ENCODE measurements around the gene AKT1.
"Not testable (repeated sequence)": the region's sequence is repeated elsewhere in the genome, so short reads cannot be mapped to it uniquely, and the experiment has no call there.

The AKT1 gene

GRCh38 chr14:104794993-104795780, at the start of gene AKT1:
TSS of gene AKT1 (minus strand) at chr14:104795748. CDS start at chr14:104792643, 3,105 bp downstream.
- no peak for TF ChIP-seq GATA1 (IDR thresholded peaks at IDR 0.05; ENCODE audit: low read depth, low read length)
- TF ChIP-seq POLR2A (IDR thresholded peaks at IDR 0.05; ENCODE audit: low read length): no peak
- peak; percentile 61 to 73 for DNase-seq

DNA sequence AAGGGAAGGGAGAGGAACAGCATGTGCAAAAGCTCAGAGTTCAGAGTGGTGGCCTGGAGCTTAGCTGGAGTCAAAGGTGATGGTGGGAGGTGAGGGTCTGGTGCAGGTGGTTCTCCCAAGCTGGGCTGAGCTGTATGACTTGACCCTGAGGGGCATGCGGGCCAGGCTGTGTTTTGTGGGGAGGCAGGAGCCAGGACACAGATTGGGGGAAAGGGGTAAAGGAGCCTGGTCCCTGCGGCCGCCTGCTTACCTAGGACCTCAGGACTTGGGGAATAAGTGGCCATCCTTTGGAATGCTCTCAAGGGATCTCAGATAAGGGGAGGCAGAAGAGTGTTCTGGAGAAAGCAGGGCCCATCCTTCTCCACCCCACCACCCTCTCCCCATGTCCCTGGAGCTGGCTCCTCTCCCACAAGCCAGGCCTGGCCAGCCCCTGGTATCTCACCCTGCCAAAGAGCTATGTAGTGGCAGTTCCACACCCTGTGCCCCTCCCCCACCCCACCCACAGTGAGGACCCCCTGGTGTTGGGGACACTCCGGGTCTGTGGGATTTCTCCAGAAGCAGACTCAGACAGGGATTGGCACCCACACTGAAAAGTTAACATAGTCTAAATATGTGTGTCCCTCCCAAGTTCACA, 49.6 kb upstream of the AKT1 start:
- TF ChIP-seq GATA1 (IDR thresholded peaks at IDR 0.05; ENCODE audit: low read depth, low read length) (no peak), POLR2A (IDR thresholded peaks at IDR 0.05; ENCODE audit: low read length) (no peak)
- DNase-seq: no peak

DNA sequence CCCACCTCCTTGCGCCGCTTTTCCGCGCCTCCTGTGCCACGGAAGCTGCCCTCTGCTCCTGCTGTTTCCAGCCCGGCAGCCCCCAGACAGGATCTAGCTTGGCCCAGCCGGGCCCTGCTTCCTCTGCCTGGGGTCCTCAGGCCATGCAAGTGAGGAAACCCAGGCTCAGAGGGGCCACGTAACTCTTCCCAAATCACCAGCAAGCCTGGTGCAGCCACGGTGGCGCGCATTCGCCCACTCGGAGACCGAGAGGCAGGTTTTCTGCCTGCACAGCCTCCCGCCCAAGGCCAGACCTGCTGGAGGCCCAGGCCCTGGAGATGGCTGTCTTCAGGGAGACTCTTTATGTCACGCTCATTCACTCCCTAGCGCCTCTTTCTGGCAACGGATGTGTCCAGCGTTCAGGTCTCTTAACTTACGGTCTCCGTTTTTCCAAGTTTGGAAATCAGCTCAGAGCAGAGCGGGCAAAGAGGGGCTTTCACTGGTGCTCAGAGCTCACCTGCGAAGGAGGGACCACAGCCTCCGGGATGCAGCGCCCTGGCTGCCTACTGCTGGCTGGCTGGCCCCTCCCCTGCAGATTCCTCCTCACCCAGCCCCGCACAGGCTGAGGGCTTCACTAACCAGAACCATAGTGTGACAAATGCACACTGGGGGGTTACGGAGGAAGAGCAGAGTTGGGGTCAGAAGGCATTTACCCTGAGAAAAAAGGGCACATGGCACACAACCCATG, 48.9 kb upstream of the AKT1 start:
- no peak for TF ChIP-seq POLR2A (IDR thresholded peaks at IDR 0.05; ENCODE audit: low read length)
- TF ChIP-seq GATA1 (IDR thresholded peaks at IDR 0.05; ENCODE audit: low read depth, low read length): no peak
- DNase-seq: no peak

- no peak for DNase-seq
- no peak for TF ChIP-seq POLR2A (IDR thresholded peaks at IDR 0.05; ENCODE audit: low read length)
- TF ChIP-seq GATA1 (IDR thresholded peaks at IDR 0.05; ENCODE audit: low read depth, low read length): no peak
These were observed 48.1 kb upstream of the AKT1 start for GRCh38 chr14:104843442-104844305.

DNA sequence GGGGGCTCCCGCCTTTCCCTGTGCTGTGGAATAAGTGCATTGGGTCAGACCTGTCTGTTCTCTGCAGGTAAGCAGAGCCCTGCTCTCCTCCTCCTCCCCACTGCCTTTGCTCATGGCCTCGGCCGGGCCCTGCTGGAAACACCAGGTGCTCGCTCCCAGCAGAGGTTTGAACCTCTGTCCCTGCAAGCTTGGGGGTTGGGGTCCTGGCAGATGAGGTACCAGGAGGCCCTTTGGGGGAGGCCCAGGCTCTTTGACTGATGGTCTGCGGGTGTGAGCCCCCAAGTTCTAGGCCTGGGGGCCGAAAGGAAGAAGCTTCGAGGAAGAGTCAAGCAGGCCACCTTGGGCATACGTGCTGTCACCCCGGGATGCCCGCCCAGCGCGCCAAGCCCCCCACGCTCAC, 47.5 kb upstream of the AKT1 start:
- TF ChIP-seq POLR2A (IDR thresholded peaks at IDR 0.05; ENCODE audit: low read length): no peak
- no peak for TF ChIP-seq GATA1 (IDR thresholded peaks at IDR 0.05; ENCODE audit: low read depth, low read length)
- no peak for DNase-seq

DNA sequence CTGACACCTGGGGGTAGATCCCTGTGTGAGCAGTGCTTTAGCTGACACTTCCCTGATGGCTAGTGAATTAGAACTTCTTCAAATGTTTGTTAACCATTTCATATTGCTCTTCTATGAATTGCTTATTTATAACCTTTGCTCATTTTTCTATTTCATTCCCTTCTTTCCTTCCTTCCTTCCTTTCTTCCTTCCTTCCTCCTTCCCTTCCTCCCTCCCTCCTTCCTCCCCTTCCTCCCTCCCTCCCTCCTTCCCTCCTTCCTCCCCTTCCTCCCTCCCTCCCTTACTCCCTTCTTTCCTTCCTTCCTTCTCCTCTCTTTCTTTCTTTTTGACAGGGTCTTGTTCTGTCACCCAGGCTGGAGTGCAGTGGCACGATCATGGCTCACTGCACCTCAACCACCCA, 46.2 kb upstream of the AKT1 start:
- DNase-seq: no peak
- TF ChIP-seq POLR2A (IDR thresholded peaks at IDR 0.05; ENCODE audit: low read length): no peak
- no peak for TF ChIP-seq GATA1 (IDR thresholded peaks at IDR 0.05; ENCODE audit: low read depth, low read length)

GRCh38 chr14:104836171-104836935, 40.8 kb upstream of the AKT1 start:
- not testable (repeated sequence) for DNase-seq

- no peak for TF ChIP-seq POLR2A (IDR thresholded peaks at IDR 0.05; ENCODE audit: low read length)
- no peak for TF ChIP-seq GATA1 (IDR thresholded peaks at IDR 0.05; ENCODE audit: low read depth, low read length)
- DNase-seq: no peak
These were observed 35.2 kb upstream of the AKT1 start for GRCh38 chr14:104830781-104831180.

GRCh38 chr14:104827177-104828055, 31.9 kb upstream of the AKT1 start:
- TF ChIP-seq GATA1 (IDR thresholded peaks at IDR 0.05; ENCODE audit: low read depth, low read length): no peak
- no peak for TF ChIP-seq POLR2A (IDR thresholded peaks at IDR 0.05; ENCODE audit: low read length)
- peak; percentile 57 to 65 for DNase-seq

GRCh38 chr14:104826861-104827176, 31.3 kb upstream of the AKT1 start:
- DNase-seq: no peak
- TF ChIP-seq POLR2A (IDR thresholded peaks at IDR 0.05; ENCODE audit: low read length) (no peak), GATA1 (IDR thresholded peaks at IDR 0.05; ENCODE audit: low read depth, low read length) (no peak)

DNA sequence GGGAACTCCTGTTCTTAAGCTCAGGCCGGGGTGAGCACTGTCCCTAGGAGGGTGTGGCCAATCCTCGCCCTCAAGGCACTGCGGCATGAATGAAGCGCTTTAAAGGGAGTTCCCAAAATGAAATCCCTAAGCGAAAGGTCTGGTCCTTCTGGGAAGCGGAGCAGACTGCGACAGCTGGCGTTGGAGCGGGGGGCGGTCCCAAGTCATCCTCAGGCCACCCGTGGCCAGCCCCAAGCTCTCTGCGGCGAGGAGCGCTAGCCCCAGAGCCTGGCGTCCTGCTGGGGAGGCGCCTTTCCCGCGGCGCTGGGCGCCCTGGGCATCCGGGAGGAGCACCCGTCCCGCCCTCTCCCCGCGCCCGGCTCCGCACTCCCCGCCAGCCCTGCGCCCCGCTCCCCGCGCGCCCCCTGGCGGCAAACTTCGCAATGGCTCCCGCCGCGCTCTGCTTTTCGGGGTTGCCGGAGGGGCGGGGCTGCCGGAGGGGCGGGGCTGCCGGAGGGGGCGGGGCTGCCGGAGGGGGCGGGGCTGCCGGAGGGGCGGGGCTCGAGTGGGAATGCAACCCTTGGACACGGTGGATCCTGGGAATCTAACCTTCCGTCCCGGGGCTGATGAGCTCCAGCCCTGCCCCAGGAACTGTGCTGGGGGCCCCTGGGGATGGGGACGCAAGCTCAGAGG, 30.8 kb upstream of the AKT1 start:
- TF ChIP-seq POLR2A (IDR thresholded peaks at IDR 0.05; ENCODE audit: low read length): no peak
- TF ChIP-seq GATA1 (IDR thresholded peaks at IDR 0.05; ENCODE audit: low read depth, low read length): no peak
- peak; percentile 86 to 94 for DNase-seq
